Measurements from ENCODE around the gene PREP. TPM values are rescaled to one million over a fixed set of nuclear protein-coding genes. Genes with fewer than 3 reads are reported as not detected.

The PREP gene
- total and polyA plus RNA-seq, 5 experiments from 2014 or later, result 27.0 to 40.9 (median 29.4) TPM

DNA sequence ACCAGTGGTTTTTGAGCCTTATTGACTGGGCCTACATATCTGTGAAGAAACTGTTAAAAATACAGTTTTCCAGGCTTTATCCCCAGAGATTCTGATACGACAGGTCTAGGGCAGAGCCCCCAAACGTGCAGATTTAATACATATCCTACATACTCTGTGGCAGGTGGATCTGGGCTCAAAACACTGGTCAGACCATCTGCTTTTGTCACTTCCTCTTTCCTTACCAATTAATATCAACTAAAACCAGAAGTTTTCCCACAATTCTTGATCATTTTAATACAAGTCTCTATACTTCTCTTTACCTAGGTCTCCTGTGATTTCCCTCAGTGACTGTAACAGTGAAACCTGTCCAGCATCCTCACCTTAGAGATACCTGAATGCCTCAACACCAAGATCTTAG, 108.8 kb downstream of the PREP start:
- DNase-seq (no peak), ATAC-seq (no peak)
- H3K9me3 Mint-ChIP-seq, result no peaks in the 10 kb centered on the region
- H3K27me3 Mint-ChIP-seq, result no peaks in the 10 kb centered on the region
- H3K36me3 Mint-ChIP-seq, result peaks cover 13 to 33% (median 23%) of the 10 kb centered on the region in 3 donors
- peak overlapping the region in 2 of 10 donors; percentile 4 to 28 for H3K27ac Mint-ChIP-seq
- no peak overlapping the region for H3K4me3 Mint-ChIP-seq
- POLR2A ChIA-PET, result no interaction called here
- peaks cover 6 to 19% (median 13%) of the 10 kb centered on the region in 4 donors for H3K4me1 Mint-ChIP-seq

DNA sequence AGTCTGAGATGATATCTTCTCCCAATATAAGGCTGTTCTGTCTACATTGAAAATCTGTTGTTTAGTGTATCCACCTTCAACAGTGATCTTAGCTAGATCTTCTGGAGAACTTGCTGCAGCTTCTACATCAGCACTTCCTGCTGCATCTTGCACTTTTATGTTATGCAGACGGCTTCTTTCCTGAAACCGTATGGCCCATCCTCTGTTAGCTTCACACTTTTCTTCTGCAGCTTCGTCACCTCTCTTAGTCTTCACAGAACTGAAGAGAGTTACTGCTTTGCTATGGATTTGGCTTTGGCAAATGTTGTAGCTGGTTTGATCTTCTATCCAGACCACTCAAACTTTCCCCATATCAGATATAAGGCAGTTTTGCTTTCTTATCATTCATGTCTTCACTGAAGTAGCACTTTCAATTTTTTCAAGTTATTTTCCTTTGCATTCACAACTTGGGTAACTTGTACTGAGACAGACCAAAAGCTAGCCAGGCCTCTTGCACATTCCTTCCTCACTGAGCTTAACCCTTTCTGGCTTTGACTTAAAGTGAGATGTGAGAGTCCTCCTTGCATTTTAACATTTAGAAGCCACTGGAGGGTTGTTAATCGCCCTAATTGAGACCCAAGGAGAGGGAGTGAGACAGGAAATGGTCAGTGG, 110.1 kb downstream of the PREP start:
- H3K27ac Mint-ChIP-seq, result peak overlapping the region in 4 of 10 donors; percentile 7 to 41 (median 23)
- no peak for ATAC-seq
- no peaks in the 10 kb centered on the region for H3K9me3 Mint-ChIP-seq
- no peaks in the 10 kb centered on the region for H3K27me3 Mint-ChIP-seq
- DNase-seq, result no peak
- H3K4me1 Mint-ChIP-seq, result peaks cover 6 to 19% (median 13%) of the 10 kb centered on the region in 4 donors
- peaks cover 14 to 46% (median 24%) of the 10 kb centered on the region in 3 donors for H3K36me3 Mint-ChIP-seq
- no peak overlapping the region for H3K4me3 Mint-ChIP-seq
- POLR2A ChIA-PET, result no interaction called here

DNA sequence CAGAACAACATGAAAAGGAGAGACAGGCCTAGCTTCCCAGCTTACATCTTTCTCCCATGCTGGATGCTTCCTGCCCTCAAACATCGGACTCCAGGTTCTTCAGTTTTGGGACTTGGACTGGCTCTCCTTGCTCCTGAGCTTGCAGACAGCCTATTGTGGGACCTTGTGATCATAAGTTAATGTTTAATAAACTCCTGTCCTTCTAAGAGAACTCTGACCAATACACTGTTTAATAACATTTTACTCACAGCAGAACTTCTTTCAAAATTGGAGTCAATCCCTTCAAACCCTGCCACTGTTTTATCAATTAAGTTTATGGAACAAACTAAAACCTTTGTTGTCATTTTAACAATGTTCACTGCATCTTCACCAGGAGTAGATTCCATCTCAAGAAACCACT, 111.4 kb downstream of the PREP start:
- H3K9me3 Mint-ChIP-seq, result no peaks in the 10 kb centered on the region
- no peak overlapping the region for H3K4me3 Mint-ChIP-seq
- H3K4me1 Mint-ChIP-seq, result peaks cover 2 to 18% (median 13%) of the 10 kb centered on the region in 4 donors
- no peaks in the 10 kb centered on the region for H3K27me3 Mint-ChIP-seq
- POLR2A ChIA-PET, result no interaction called here
- peaks cover 14 to 48% (median 34%) of the 10 kb centered on the region in 3 donors for H3K36me3 Mint-ChIP-seq
- DNase-seq (no peak), ATAC-seq (no peak)
- H3K27ac Mint-ChIP-seq, result no peak overlapping the region

DNA sequence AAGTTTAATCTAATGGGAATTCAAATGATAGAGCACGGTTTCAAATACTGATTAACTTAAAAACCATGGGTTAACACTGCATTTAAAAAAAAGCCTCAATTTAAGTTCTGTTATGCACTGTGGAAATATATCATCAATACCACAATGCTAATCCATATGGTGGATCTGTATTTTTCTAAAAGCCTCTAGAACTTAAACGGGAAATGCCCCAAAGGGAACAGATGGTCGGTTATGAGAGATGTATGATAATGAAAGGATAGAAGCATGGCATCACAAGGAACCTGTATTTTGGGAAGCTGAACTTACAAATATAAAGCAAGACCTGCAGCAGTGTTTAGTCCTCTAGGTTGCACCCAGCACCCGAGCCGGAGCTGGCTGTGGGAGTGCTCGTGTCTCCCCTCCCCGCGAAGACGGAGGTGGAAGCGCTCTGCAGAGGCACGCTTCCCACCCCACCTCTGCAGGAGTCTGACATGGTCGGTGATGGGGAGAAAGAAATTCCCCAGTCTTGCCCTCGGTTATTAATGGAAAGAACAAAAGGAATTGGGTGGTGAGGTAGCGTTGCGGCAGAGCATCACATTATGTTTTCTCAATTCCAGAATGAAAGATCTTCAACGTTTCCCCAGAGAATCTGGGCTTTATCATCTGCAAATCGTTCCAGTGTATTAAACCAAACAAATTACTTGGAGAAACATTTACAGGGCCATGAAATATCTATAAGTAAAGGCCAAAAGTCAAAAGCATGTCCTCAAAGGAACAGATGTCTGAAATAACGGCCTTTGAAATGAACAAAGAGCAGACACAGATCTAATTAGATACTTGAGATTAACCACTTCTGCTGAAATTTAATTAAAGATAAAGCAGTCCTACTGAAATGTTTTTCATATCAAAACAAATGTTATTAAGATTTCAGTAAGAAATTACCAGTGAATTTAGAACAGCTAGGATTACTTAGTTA, 120.0 kb downstream of the PREP start:
- no peak overlapping the region for H3K27ac Mint-ChIP-seq
- H3K36me3 Mint-ChIP-seq, result peaks cover 8 to 96% (median 73%) of the 10 kb centered on the region in 3 donors
- DNase-seq (no peak), ATAC-seq (no peak)
- H3K4me1 Mint-ChIP-seq, result peaks cover 0 to 2% (median 0%) of the 10 kb centered on the region in 4 donors
- no peak overlapping the region for H3K4me3 Mint-ChIP-seq
- no peaks in the 10 kb centered on the region for H3K27me3 Mint-ChIP-seq
- no peaks in the 10 kb centered on the region for H3K9me3 Mint-ChIP-seq
- POLR2A ChIA-PET, result no interaction called here

DNA sequence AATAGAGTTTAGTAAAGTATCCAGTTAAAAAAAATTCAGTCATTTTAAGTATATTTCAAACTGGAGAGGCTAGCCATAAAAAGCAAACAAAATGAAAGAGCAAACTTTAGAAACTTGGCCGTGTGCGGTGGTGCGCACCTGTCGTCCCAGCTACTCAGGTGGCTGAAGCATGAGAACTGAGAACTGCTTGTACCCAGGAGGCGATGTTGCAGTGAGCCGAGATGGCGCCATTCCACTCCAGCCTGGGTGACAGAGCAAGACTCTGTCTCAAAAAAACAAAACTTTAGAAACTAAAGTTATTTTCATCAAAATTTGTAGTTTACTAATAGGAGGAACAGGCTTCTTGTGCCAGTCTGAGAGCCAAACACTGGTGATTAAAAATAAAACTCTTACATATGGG, 122.8 kb downstream of the PREP start:
- Mint-ChIP-seq H3K27me3 (no peaks in the 10 kb centered on the region), H3K36me3 (peaks cover 33 to 96% (median 76%) of the 10 kb centered on the region in 3 donors), H3K9me3 (peaks cover 0 to 11% (median 0%) of the 10 kb centered on the region in 9 donors), H3K4me1 (peaks cover 0 to 2% (median 0%) of the 10 kb centered on the region in 4 donors), H3K4me3 (no peak overlapping the region), H3K27ac (no peak overlapping the region)
- POLR2A ChIA-PET, result no interaction called here
- ATAC-seq (no peak), DNase-seq (no peak)

DNA sequence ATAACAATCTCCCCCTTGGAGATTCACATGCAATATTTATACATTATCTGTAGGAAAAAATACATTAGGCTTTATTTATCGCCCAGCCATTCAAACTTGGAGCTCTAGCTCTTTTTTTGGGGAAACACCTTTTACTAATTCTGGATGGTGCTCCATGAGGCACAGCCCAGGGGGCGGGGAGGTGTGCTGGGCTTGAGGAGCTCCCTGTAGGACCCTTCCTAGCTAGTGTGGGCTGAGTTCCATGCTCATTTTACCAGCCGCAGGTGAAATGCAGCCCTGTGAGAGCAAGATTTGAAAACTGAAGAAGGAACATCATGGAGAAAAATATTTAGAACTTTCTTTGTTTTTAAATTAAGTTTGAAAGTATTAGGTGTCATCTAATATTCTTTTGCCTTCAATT, 123.4 kb downstream of the PREP start:
- Mint-ChIP-seq H3K4me3 (no peak overlapping the region), H3K27me3 (no peaks in the 10 kb centered on the region), H3K4me1 (no peaks in the 10 kb centered on the region), H3K36me3 (peaks cover 33 to 90% (median 70%) of the 10 kb centered on the region in 3 donors), H3K27ac (peak overlapping the region in 1 of 10 donors; percentile 27), H3K9me3 (peaks cover 0 to 11% (median 0%) of the 10 kb centered on the region in 9 donors)
- DNase-seq (no peak), ATAC-seq (no peak)
- POLR2A ChIA-PET, result no interaction called here

DNA sequence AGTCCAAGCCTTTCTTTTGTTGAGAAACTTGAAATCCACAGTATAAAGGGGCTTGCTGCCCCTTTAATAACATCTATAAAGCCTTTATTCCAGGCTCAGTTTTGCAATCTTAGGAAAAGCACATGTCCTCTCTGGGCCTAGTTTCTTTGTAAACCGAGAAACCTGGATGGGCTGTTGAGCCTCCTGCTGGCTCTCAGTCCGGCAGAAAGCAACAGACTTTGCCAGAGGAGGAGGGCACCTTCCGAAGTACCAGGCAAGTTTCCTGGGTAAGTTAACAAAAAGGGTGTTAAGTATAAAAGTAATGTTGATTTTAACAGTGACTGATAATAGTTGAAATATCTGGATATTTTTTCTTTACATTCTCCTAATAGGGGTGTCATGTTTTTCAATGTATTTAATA, 124.1 kb downstream of the PREP start:
- Mint-ChIP-seq H3K36me3 (peaks cover 33 to 84% (median 65%) of the 10 kb centered on the region in 3 donors), H3K4me1 (no peaks in the 10 kb centered on the region), H3K4me3 (no peak overlapping the region), H3K27me3 (no peaks in the 10 kb centered on the region), H3K27ac (peak overlapping the region in 1 of 10 donors; percentile 74), H3K9me3 (peaks cover 0 to 11% (median 0%) of the 10 kb centered on the region in 9 donors)
- DNase-seq (no peak), ATAC-seq (no peak)
- POLR2A ChIA-PET, result no interaction called here

DNA sequence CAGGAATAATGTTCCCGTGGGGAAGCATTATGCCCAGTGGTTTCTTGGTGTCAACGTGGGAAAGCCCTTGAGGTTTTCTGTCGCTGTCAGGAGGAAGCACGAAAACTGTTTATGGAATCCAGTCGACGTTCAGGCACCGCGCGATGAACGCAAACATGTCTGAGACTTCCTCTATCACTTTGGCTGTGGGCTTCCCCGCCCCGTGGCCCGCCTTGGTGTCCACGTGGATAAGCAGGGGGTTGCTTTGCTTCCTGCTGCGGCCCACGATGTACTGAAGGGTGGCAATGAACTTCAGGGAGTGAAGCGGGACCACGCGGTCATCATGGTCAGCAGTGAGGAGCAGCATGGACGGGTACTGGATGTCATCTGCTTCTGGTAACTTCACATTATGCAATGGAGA, 124.8 kb downstream of the PREP start:
- no peak overlapping the region for H3K4me3 Mint-ChIP-seq
- POLR2A ChIA-PET, result no interaction called here
- peaks cover 33 to 76% (median 59%) of the 10 kb centered on the region in 3 donors for H3K36me3 Mint-ChIP-seq

DNA sequence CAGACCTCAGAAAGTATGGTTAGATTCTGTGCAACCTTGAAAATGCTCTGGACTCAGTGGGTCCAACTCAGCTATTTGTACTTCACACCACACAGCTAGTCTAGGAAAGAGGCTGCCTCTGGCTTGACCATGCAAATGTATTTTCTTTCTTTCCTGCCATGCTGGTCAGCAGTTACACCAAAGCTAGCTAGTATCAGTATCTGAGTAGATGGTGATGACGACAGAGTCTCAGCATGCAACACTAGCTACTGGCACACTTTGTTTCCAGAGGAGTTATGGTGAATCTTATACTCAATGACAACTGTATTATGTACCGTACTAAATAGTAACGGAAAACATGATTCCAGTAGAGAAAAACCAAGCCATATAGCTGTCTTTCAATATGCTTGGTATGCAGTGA, 126.5 kb downstream of the PREP start:
- POLR2A ChIA-PET, result no interaction called here
- peaks cover 0 to 8% (median under 1%) of the 10 kb centered on the region in 4 donors for H3K4me1 Mint-ChIP-seq
- ATAC-seq (no peak), DNase-seq (no peak)
- H3K4me3 Mint-ChIP-seq, result no peak overlapping the region
- no peaks in the 10 kb centered on the region for H3K27me3 Mint-ChIP-seq
- H3K36me3 Mint-ChIP-seq, result peaks cover 27 to 59% (median 45%) of the 10 kb centered on the region in 3 donors
- no peak overlapping the region for H3K27ac Mint-ChIP-seq
- peaks cover 0 to 11% (median 0%) of the 10 kb centered on the region in 9 donors for H3K9me3 Mint-ChIP-seq

More for the DNA sequence above, 124.8 kb downstream of the PREP start:
- ATAC-seq (no peak), DNase-seq (no peak)
- Mint-ChIP-seq H3K27me3 (no peaks in the 10 kb centered on the region), H3K4me1 (peaks cover 0 to 6% (median 0%) of the 10 kb centered on the region in 4 donors), H3K9me3 (peaks cover 0 to 11% (median 0%) of the 10 kb centered on the region in 9 donors), H3K27ac (no peak overlapping the region)

DNA sequence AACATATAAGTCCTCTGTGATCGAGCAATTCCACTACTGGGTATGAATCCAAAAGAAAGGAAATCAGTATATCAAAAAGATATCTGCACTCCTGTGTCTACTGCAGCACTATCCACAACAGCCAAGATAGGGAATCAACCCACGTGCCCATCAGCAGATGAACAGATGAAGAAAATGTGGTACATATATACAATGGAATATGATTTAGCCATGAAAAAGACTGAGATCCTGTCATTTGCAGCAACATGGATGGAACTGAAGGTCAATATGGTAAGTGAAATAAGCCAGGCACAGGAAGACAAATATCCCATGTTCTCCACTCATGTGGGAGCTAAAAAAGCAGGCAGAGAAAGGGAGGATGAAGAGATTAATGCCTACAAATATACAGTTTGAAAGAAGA, 127.3 kb downstream of the PREP start:
- H3K9me3 Mint-ChIP-seq, result peaks cover 0 to 11% (median 0%) of the 10 kb centered on the region in 9 donors
- H3K4me1 Mint-ChIP-seq, result peaks cover 0 to 8% (median under 1%) of the 10 kb centered on the region in 4 donors
- ATAC-seq, result no peak
- DNase-seq, result no peak
- H3K27ac Mint-ChIP-seq, result no peak overlapping the region
- H3K36me3 Mint-ChIP-seq, result peaks cover 25 to 52% (median 39%) of the 10 kb centered on the region in 3 donors
- POLR2A ChIA-PET, result no interaction called here
- no peak overlapping the region for H3K4me3 Mint-ChIP-seq
- H3K27me3 Mint-ChIP-seq, result no peaks in the 10 kb centered on the region

DNA sequence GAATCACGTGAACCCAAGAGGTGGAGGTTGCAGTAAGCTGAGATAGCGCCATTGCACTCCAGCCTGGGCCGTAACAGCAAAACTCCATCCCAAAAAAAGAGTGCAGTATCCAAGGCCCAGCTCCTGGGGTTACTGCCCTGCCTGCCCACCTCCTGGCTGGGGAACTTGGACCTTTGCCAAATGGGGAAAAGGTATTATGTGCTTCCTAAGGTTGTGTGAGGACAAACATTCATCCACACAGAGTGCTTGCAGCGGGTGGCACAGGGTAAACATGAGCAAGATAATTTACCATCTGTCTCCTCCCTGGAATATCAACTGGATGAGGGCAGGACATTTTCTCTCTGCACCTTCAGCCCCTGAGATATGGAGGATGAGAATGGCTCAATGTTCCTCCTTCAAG, 128.2 kb downstream of the PREP start:
- H3K4me3 Mint-ChIP-seq, result no peak overlapping the region
- peaks cover 0 to 8% (median under 1%) of the 10 kb centered on the region in 4 donors for H3K4me1 Mint-ChIP-seq
- peaks cover 0 to 11% (median 0%) of the 10 kb centered on the region in 9 donors for H3K9me3 Mint-ChIP-seq
- ATAC-seq (no peak), DNase-seq (no peak)
- H3K27me3 Mint-ChIP-seq, result no peaks in the 10 kb centered on the region
- POLR2A ChIA-PET, result no interaction called here
- peaks cover 25 to 44% (median 34%) of the 10 kb centered on the region in 3 donors for H3K36me3 Mint-ChIP-seq
- H3K27ac Mint-ChIP-seq, result no peak overlapping the region

DNA sequence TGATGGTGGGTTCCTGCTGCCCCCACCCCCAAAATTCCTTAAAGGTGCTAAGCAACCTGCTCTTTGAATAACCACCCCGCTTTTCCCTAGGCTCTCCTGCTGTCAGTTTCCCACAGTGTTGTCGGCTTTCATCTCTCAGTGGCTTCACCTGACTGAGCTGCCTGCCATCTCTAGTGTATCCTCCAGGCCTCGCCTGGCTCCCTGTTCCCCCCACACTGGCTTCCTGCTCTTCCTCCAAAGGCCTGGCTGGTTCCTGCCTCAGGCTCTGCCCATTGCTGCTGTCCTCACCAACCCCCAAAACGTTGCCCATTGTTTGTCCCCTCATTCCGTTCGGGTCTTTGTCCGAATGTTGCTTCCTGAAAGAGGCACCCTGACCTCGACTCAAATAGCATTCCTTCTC, 129.3 kb downstream of the PREP start:
- H3K9me3 Mint-ChIP-seq, result peaks cover 0 to 11% (median 0%) of the 10 kb centered on the region in 9 donors
- peaks cover 0 to 8% (median under 1%) of the 10 kb centered on the region in 4 donors for H3K4me1 Mint-ChIP-seq
- no peak overlapping the region for H3K4me3 Mint-ChIP-seq
- H3K27ac Mint-ChIP-seq, result peak overlapping the region in 4 of 10 donors; percentile 7 to 86 (median 29)
- no peaks in the 10 kb centered on the region for H3K27me3 Mint-ChIP-seq
- H3K36me3 Mint-ChIP-seq, result peaks cover 25 to 34% (median 31%) of the 10 kb centered on the region in 3 donors
- ATAC-seq (no peak), DNase-seq (no peak)
- POLR2A ChIA-PET, result no interaction called here

DNA sequence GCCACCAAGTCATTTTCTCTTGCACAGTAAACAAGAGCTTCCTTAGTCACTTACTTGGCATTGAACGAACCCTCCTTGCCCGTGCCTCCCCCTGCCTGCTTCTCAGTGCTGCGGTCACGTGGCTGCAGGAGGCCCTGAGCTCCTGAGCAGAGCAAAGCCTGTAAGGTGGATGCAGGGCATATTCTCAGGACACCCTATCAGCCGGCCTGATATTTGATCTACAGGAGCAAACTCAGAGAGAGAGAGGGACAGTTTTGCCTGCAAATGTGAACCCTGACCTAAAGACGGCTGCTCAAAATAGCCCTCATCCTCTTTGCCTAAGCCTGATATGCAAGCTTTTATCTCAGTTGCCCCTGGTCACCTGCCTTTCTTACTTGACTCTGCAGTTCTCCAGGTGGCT, 130.1 kb downstream of the PREP start:
- peaks cover 0 to 11% (median 0%) of the 10 kb centered on the region in 9 donors for H3K9me3 Mint-ChIP-seq
- no peak overlapping the region for H3K4me3 Mint-ChIP-seq
- peak in 1 of 2 donors; percentile 46 for ATAC-seq
- H3K4me1 Mint-ChIP-seq, result peaks cover 0 to 8% (median under 1%) of the 10 kb centered on the region in 4 donors
- H3K36me3 Mint-ChIP-seq, result peaks cover 24 to 26% (median 24%) of the 10 kb centered on the region in 3 donors
- DNase-seq, result no peak
- POLR2A ChIA-PET, result no interaction called here
- peak overlapping the region in 3 of 10 donors; percentile 30 to 33 (median 32) for H3K27ac Mint-ChIP-seq
- no peaks in the 10 kb centered on the region for H3K27me3 Mint-ChIP-seq

Measured in naive thymus-derived CD8-positive, alpha-beta T cell (primary cell).